Mucosa of rectum (tissue), 2 donors: ENCODE data around the gene PLXNB3.

Source experiments
- H3K27ac ChIP-seq, 2 donors: one replicate each; pipeline ENCODE4 v1.7.0; 2013; ENCODE audit warnings: inconsistent platforms in 2 of 2, low read depth in 2 of 2, low read length in 2 of 2
- H3K27me3 ChIP-seq, 2 donors: one replicate each; pipeline ENCODE4 v1.7.0; 2013; ENCODE audit warnings: low read length in 2 of 2; ENCODE audit not compliant: control insufficient read depth in 2 of 2, insufficient read depth in 2 of 2
- H3K36me3 ChIP-seq, 2 donors: one replicate each; pipeline ENCODE4 v1.7.0; 2013; ENCODE audit warnings: low read length in 2 of 2; ENCODE audit not compliant: control insufficient read depth in 2 of 2, insufficient read depth in 2 of 2
- H3K4me1 ChIP-seq, 2 donors: one replicate each; pipeline ENCODE4 v1.7.0; 2013; ENCODE audit warnings: low read length in 2 of 2, mild to moderate bottlenecking in 1 of 2; ENCODE audit not compliant: control insufficient read depth in 2 of 2, insufficient read depth in 2 of 2
- H3K4me3 ChIP-seq, 2 donors: one replicate each; pipeline ENCODE4 v1.7.0; 2013; ENCODE audit warnings: low read length in 2 of 2
- H3K9ac ChIP-seq, 2 donors: one replicate each; pipeline ENCODE4 v1.7.0; 2013; ENCODE audit warnings: low read length in 2 of 2, low read depth in 1 of 2, mild to moderate bottlenecking in 1 of 2
- H3K9me3 ChIP-seq, 2 donors: one replicate each; pipeline ENCODE4 v1.7.0; 2013; ENCODE audit warnings: low read length in 2 of 2; ENCODE audit not compliant: control insufficient read depth in 2 of 2
- donor health status: healthy.
- donor health status: Normal muscosa, but diverticular disease.

Gene PLXNB3

DNA sequence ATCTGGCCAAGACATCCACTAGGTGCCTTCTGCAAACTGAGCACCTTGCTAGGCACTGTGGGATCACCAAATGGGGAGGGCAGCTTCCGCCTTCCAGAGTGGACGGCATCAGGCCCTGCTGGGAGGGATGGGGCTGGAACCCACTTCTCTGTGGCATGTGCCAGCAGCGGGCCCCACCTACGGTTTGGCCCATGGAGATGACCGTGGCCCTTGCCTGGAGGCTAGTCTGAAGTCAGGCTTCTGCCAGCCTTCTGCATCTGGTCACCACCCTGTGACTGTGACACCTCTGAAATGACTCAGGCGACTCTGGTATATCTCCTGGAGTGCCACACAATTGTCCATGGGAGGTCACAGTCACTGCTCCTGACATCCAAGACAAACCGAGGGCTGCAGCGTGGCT is 37.6 kb downstream of the PLXNB3 start:
- Histone ChIP-seq H3K9ac (no peak overlapping the region), H3K36me3 (peaks cover 0 to 11% of the 10 kb centered on the region in 2 donors), H3K4me1 (no peaks in the 10 kb centered on the region), H3K27ac (no peak overlapping the region), H3K9me3 (no peaks in the 10 kb centered on the region), H3K4me3 (no peak overlapping the region), H3K27me3 (peaks cover 0 to 2% of the 10 kb centered on the region in 2 donors)

DNA sequence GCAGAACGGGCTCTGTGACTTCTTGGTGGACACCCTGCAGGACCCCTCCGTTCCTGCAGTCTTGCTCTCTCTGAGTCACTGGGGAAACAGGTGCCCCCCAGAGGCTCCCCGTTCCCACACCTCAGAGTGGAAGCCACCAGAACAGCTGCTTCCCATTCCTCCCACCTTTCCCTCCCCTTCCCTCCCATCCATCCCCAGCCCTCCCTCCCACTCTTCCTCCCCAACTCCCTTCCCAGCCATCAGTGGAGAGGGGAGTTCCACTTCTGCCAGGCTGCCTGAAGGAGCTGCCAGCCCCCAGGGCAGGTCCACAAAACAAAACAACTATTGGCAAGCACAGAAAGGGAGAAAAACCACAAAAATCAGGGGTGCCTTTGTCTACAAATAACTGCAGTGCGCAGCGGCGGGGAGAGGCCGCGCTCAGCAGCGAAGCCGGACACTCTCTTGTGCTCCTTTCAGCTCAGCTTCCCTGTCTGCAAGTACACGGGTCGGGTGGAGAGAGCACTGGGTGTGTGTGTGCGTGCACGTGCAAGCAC is 38.5 kb downstream of the PLXNB3 start:
- H3K4me3 ChIP-seq, result no peak overlapping the region
- no peak overlapping the region for H3K27ac ChIP-seq
- peaks cover 0 to 2% of the 10 kb centered on the region in 2 donors for H3K27me3 ChIP-seq
- H3K4me1 ChIP-seq, result no peaks in the 10 kb centered on the region
- H3K9me3 ChIP-seq, result no peaks in the 10 kb centered on the region
- peaks cover 0 to 8% of the 10 kb centered on the region in 2 donors for H3K36me3 ChIP-seq
- H3K9ac ChIP-seq, result no peak overlapping the region

DNA sequence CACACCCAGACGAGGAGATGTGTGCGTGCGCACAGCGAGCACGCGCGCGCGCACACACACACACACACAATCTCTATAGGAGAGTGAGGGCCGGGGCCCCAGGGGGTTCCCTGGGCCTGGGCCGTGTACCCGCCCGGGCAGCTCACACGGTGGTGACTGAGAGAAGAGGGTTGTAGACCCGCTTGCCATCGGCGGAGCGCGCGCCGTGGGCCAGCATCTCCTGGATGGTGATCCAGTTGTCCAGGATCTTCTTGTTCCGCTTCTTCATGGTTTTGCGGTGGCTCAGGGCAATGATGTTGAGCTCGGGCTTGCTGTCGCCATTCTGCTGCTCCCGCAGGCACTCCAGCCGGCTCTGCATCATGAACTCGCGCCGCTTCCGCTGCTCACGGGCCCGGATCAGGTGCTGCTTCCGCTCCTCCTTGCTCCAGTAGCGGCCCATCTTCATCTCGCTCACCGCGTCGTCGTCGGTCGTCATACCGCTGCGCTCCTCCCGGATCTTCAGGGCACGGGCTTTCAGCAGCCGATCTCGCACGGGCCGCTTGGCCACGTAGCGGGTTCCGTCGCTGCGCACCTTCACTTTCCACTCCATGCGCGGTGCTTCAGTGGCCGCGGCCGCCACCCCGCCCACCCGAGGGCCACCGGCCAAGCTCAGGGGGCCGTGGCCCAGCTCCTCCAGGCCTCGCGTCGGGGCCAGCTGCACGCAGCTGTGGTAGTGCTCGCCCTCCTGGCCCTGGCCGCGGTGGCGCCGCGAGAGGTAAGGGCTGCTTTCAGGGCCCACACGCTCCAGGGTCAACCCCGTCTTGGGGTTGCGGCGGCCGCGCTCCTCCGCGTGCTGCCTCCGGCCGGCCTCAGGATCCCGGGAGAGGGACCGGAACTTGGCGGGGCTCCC is 39.4 kb downstream of the PLXNB3 start:
- no peak overlapping the region for H3K27ac ChIP-seq
- peaks cover 0 to 4% of the 10 kb centered on the region in 2 donors for H3K36me3 ChIP-seq
- H3K27me3 ChIP-seq, result peaks cover 0 to 2% of the 10 kb centered on the region in 2 donors
- H3K9me3 ChIP-seq, result no peaks in the 10 kb centered on the region
- H3K4me1 ChIP-seq, result no peaks in the 10 kb centered on the region
- no peak overlapping the region for H3K4me3 ChIP-seq
- H3K9ac ChIP-seq, result no peak overlapping the region

DNA sequence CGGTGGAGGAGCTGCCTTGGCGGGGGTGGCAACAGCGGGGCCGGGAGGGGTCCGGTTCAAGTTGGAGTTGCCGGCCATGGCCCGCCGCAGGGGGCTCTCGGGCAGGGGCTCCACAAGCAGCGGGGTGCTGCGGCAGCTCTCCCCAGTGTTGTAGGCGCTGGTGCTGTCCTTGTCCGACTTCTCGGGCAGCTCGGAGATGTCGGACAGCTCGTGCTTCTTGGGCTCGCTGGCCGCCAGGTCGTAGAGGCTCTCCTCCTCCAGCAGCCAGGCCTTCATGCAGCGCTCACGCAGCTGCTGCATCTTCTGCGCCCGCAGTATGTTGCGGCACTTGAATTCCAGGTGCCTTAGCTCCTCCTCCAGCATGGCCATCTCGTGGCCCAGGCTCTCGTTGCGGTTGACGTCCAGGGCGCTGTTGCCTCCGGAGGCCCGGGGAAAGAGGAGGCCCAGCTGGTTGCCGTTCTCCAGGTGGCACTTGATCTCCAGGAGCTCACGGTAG is 40.1 kb downstream of the PLXNB3 start:
- H3K27me3 ChIP-seq, result peaks cover 0 to 2% of the 10 kb centered on the region in 2 donors
- H3K36me3 ChIP-seq, result peaks cover 0 to 3% of the 10 kb centered on the region in 2 donors
- H3K4me1 ChIP-seq, result no peaks in the 10 kb centered on the region
- no peak overlapping the region for H3K9ac ChIP-seq
- H3K9me3 ChIP-seq, result no peaks in the 10 kb centered on the region
- H3K27ac ChIP-seq, result no peak overlapping the region
- no peak overlapping the region for H3K4me3 ChIP-seq

DNA sequence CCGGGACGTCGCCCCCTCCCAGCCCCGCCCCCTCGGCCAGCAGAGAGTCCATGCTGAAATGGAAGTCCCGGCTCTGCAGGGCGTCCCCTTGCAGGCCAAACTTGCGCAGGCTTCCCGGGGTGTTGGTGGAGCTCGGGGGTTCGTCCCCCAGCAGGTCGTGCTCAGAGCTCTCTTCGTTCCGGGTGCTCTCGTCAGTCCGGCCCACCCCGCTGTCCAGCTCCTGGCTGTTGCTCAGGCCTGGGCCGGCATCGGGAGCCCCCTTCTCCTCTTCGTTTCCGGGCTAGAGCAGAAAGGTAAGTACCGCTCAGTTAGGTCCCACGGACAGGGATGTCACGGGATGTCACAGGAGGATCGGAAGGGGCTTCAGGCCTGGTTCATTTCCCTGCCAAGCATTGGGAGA is 40.6 kb downstream of the PLXNB3 start:
- Histone ChIP-seq H3K4me1 (no peaks in the 10 kb centered on the region), H3K4me3 (no peak overlapping the region), H3K27me3 (peaks cover 0 to 2% of the 10 kb centered on the region in 2 donors), H3K9me3 (no peaks in the 10 kb centered on the region), H3K9ac (no peak overlapping the region), H3K36me3 (no peaks in the 10 kb centered on the region), H3K27ac (no peak overlapping the region)

DNA sequence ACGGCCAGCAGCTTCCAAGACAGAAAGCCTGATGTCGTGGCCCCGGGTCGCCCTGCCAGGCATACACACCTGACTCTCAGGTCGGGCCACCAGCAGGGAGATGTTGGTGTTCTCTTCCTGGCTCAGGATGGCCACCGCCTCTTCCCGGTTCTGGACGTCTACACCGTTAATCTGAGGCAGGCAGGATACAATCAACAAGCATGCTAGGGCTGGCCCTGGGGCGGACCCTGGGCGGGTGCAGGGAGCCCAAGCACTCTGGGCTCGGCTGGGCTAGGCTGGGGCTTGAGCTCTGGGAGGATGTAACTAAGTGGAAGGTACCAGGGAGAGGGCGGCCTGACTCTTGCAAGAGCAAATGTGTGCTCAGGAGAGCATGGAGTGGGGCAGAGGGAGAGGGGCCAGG is 41.4 kb downstream of the PLXNB3 start:
- Histone ChIP-seq H3K4me3 (no peak overlapping the region), H3K36me3 (no peaks in the 10 kb centered on the region), H3K27me3 (peaks cover 0 to 6% of the 10 kb centered on the region in 2 donors), H3K4me1 (no peaks in the 10 kb centered on the region), H3K9ac (no peak overlapping the region), H3K9me3 (no peaks in the 10 kb centered on the region), H3K27ac (no peak overlapping the region)

DNA sequence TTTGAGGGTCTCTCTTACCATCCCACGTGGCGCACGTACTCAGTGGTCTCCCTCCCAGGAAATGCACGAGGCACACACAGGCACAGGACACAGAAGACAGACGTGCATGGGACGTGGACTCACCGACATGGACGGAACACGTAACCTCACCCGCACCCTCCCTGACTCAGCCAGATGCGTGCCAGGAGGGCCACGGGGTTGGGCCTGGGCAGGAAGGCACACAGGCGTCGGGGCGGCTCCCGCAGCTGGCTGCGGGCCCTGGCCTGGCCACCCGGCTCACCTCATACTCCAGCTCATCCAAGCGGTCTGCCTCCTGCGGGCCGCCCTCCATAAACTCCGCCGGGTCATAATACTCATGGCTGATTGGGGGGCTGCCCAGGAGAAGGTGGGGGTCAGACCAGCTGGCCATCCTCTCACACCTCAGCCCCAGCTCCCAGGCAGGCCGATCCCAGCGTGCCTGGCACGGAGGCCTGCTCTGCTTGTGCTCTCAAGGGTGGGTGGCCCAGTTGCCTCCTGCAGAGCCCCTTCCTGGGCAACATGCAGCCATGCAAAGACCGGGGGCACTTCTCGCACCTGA is 43.0 kb downstream of the PLXNB3 start:
- Histone ChIP-seq H3K4me3 (no peak overlapping the region), H3K9ac (no peak overlapping the region), H3K36me3 (no peaks in the 10 kb centered on the region), H3K4me1 (no peaks in the 10 kb centered on the region), H3K27me3 (peaks cover under 1 to 4% of the 10 kb centered on the region in 2 donors), H3K27ac (no peak overlapping the region), H3K9me3 (no peaks in the 10 kb centered on the region)

DNA sequence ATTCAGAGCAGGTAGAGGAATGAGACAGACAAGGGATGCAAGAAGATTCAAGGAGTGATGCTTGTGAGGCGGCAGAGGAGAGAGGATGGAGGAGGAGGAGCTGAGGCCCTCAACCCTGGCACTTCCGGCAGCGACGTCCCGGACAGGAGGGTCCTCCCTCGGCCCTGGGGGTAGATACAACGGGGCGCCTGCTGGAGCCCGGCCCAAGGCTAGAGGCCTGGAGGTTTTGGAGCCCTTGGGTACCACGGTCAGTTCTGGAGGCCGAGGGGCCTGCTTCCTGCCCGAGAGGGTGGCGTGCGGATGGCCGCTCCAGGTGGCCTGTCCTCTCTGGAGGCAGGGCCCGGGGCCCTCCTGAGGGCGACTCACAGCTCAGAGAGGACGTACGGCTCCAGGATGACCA is 43.9 kb downstream of the PLXNB3 start:
- Histone ChIP-seq H3K9me3 (no peaks in the 10 kb centered on the region), H3K4me1 (no peaks in the 10 kb centered on the region), H3K9ac (no peak overlapping the region), H3K4me3 (no peak overlapping the region), H3K36me3 (no peaks in the 10 kb centered on the region), H3K27ac (no peak overlapping the region), H3K27me3 (peaks cover 7 to 8% of the 10 kb centered on the region in 2 donors)

DNA sequence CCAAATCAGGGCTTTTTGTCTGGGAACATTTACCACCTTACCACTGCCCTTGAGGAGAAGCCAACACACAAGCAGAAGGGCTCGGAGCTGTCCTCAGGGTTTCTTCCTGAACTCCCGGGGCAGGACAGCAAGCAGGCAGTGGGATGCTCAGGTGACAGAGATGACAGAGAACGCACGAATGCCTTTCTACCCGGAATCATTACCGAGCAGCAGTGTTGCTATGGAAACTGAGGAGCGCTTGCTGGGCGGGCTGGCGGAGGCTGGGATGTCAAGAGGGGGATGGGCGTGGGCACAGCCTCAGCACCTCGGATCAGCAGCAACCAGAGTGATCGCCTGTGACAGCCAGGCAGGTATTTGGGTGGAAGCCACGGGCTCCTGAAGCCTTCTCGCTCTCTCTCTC is 48.2 kb downstream of the PLXNB3 start:
- Histone ChIP-seq H3K4me1 (no peaks in the 10 kb centered on the region), H3K4me3 (no peak overlapping the region), H3K36me3 (no peaks in the 10 kb centered on the region), H3K9me3 (no peaks in the 10 kb centered on the region), H3K27me3 (peaks cover 10 to 15% of the 10 kb centered on the region in 2 donors), H3K9ac (no peak overlapping the region), H3K27ac (no peak overlapping the region)

DNA sequence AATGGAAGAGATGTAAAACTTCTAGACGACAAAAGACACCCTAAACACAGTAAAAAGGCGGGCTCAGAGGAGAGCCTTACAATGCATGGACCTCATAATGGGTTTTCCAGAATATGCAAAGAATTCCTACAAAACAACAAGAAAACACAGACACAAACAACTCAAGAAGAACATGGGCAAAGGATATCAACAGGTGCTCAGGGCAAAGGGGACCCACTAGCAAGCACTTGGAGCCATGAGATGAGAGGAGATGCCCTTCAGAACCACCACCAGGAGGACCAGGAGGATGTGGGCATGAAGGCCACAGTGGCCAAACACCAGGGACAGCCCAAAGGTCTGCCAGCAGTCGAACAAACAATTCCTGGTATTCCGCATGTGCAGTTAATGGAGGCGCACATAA is 49.1 kb downstream of the PLXNB3 start:
- no peaks in the 10 kb centered on the region for H3K9me3 ChIP-seq
- H3K27me3 ChIP-seq, result peaks cover 13 to 17% of the 10 kb centered on the region in 2 donors

More for the DNA sequence above, 49.1 kb downstream of the PLXNB3 start:
- H3K9ac ChIP-seq, result no peak overlapping the region
- H3K36me3 ChIP-seq, result no peaks in the 10 kb centered on the region
- H3K4me3 ChIP-seq, result no peak overlapping the region
- no peaks in the 10 kb centered on the region for H3K4me1 ChIP-seq
- H3K27ac ChIP-seq, result no peak overlapping the region
